ENCODE results near the gene UBA5. TPM values are rescaled to one million over a fixed set of nuclear protein-coding genes. Genes with fewer than 3 reads are reported as not detected.

The UBA5 gene
- total RNA-seq, 1 experiment from 2014 or later = 38.6 TPM

- no peak for DNase-seq (ENCODE audit: low spot score)
- POLR2A ChIA-PET = no interaction called here
- TF ChIP-seq ETV6 (CRISPR knock-in tag; IDR thresholded peaks at IDR 0.05) = no peak
- TF ChIP-seq, protein P1, sequence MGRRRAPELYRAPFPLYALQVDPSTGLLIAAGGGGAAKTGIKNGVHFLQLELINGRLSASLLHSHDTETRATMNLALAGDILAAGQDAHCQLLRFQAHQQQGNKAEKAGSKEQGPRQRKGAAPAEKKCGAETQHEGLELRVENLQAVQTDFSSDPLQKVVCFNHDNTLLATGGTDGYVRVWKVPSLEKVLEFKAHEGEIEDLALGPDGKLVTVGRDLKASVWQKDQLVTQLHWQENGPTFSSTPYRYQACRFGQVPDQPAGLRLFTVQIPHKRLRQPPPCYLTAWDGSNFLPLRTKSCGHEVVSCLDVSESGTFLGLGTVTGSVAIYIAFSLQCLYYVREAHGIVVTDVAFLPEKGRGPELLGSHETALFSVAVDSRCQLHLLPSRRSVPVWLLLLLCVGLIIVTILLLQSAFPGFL (CRISPR knock-in tag; IDR thresholded peaks at IDR 0.05; ENCODE audit: borderline replicate concordance) = no peak
- TF ChIP-seq ATF2 (CRISPR knock-in tag; IDR thresholded peaks at IDR 0.05; ENCODE audit: borderline replicate concordance, low read depth) = no peak
- TF ChIP-seq ATF1 (CRISPR knock-in tag; IDR thresholded peaks at IDR 0.05) = no peak
- no peak for TF ChIP-seq AR (CRISPR knock-in tag; IDR thresholded peaks at IDR 0.05)
- TF ChIP-seq MYBL2 (CRISPR knock-in tag; IDR thresholded peaks at IDR 0.05) = no peak
- TF ChIP-seq, protein P2, sequence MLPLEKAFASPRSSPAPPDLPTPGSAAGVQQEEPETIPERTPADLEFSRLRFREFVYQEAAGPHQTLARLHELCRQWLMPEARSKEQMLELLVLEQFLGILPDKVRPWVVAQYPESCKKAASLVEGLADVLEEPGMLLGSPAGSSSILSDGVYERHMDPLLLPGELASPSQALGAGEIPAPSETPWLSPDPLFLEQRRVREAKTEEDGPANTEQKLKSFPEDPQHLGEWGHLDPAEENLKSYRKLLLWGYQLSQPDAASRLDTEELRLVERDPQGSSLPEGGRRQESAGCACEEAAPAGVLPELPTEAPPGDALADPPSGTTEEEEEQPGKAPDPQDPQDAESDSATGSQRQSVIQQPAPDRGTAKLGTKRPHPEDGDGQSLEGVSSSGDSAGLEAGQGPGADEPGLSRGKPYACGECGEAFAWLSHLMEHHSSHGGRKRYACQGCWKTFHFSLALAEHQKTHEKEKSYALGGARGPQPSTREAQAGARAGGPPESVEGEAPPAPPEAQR (CRISPR knock-in tag; IDR thresholded peaks at IDR 0.05) = no peak
- no peak for TF ChIP-seq NR3C1 (CRISPR knock-in tag; conservative IDR thresholded peaks at IDR 0.05; ENCODE audit: low read depth)
- TF ChIP-seq CREB1 (CRISPR knock-in tag; IDR thresholded peaks at IDR 0.05) = no peak
- no peak for TF ChIP-seq RELA (CRISPR knock-in tag; IDR thresholded peaks at IDR 0.05; ENCODE audit: borderline replicate concordance)
- no peak for TF ChIP-seq SMAD4 (CRISPR knock-in tag; IDR thresholded peaks at IDR 0.05)
- TF ChIP-seq GTF2I (CRISPR knock-in tag; conservative IDR thresholded peaks at IDR 0.05) = no peak
- TF ChIP-seq E2F1 (CRISPR knock-in tag; IDR thresholded peaks at IDR 0.05) = no peak
- TF ChIP-seq ZNF317 (CRISPR knock-in tag; IDR thresholded peaks at IDR 0.05; ENCODE audit: borderline replicate concordance, low read depth) = no peak
- TF ChIP-seq ZNF232 (CRISPR knock-in tag; IDR thresholded peaks at IDR 0.05) = no peak
- TF ChIP-seq, protein P3, sequence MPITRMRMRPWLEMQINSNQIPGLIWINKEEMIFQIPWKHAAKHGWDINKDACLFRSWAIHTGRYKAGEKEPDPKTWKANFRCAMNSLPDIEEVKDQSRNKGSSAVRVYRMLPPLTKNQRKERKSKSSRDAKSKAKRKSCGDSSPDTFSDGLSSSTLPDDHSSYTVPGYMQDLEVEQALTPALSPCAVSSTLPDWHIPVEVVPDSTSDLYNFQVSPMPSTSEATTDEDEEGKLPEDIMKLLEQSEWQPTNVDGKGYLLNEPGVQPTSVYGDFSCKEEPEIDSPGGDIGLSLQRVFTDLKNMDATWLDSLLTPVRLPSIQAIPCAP (CRISPR knock-in tag; IDR thresholded peaks at IDR 0.05) = no peak
- no peak for TF ChIP-seq ZNF219 (CRISPR knock-in tag; IDR thresholded peaks at IDR 0.05; ENCODE audit: borderline replicate concordance)
- no peak for TF ChIP-seq CBFB (CRISPR knock-in tag; IDR thresholded peaks at IDR 0.05; ENCODE audit: low read depth)
- no peak for TF ChIP-seq E2F5 (CRISPR knock-in tag; IDR thresholded peaks at IDR 0.05)
- no peak for TF ChIP-seq FOXP4 (CRISPR knock-in tag; IDR thresholded peaks at IDR 0.05)
- H3K27ac Mint-ChIP-seq = no peak overlapping the region
- no peak overlapping the region for H3K4me3 Mint-ChIP-seq
- no peaks in the 10 kb centered on the region for H3K9me3 Mint-ChIP-seq
- no peak for ATAC-seq
- no peaks in the 10 kb centered on the region for H3K4me1 Mint-ChIP-seq
- CTCF ChIA-PET = no interaction called here
- H3K36me3 Mint-ChIP-seq = no peaks in the 10 kb centered on the region
- H3K27me3 Mint-ChIP-seq (ENCODE audit: low read depth) = no peaks in the 10 kb centered on the region
These were observed 7.4 kb upstream of the UBA5 start for GRCh38 chr3:132652640-132653270.

Data from WTC11 (cell line).